T-helper 2 cell treated with Interferon-gamma antibody and Interleukin-4, amounts not matched to agents 5 μg/mL and 100 μg/mL, for 36 hours (primary cell): Measurements from ENCODE around the gene UBE2N.
"Not testable (repeated sequence)": the region's sequence is repeated elsewhere in the genome, so short reads cannot be mapped to it uniquely, and the experiment has no call there.

Source experiments
- DNase-seq: peaks from one replicate; pipeline ENCODE4 v3.0.0; 2021; ENCODE audit warnings: low spot score
- H3K27ac Mint-ChIP-seq: one replicate; pipeline ENCODE4 v1.8.0; 2021; ENCODE audit warnings: mild to moderate bottlenecking, mixed read lengths
- H3K27me3 Mint-ChIP-seq: one replicate; pipeline ENCODE4 v1.8.0; 2021; ENCODE audit warnings: low read depth, mixed read lengths
- H3K36me3 Mint-ChIP-seq: one replicate; pipeline ENCODE4 v1.8.0; 2021; ENCODE audit warnings: low read depth, mixed read lengths
- H3K4me1 Mint-ChIP-seq: one replicate; pipeline ENCODE4 v1.8.0; 2021; ENCODE audit warnings: low read depth, mixed read lengths
- H3K4me3 Mint-ChIP-seq: one replicate; pipeline ENCODE4 v1.8.0; 2022; ENCODE audit warnings: mild to moderate bottlenecking, moderate library complexity, mixed read lengths
- H3K9me3 Mint-ChIP-seq: one replicate; pipeline ENCODE4 v1.8.0; 2021; ENCODE audit warnings: mixed read lengths

UBE2N gene

GRCh38 chr12:93390549-93391297, 51.0 kb downstream of the UBE2N start:
- H3K4me1 Mint-ChIP-seq = peaks cover 10% of the 10 kb centered on the region
- H3K4me3 Mint-ChIP-seq = no peak overlapping the region
- H3K9me3 Mint-ChIP-seq = no peaks in the 10 kb centered on the region
- H3K27me3 Mint-ChIP-seq = no peaks in the 10 kb centered on the region
- no peak overlapping the region for H3K27ac Mint-ChIP-seq
- no peak for DNase-seq
- H3K36me3 Mint-ChIP-seq = peaks cover 26% of the 10 kb centered on the region

DNA sequence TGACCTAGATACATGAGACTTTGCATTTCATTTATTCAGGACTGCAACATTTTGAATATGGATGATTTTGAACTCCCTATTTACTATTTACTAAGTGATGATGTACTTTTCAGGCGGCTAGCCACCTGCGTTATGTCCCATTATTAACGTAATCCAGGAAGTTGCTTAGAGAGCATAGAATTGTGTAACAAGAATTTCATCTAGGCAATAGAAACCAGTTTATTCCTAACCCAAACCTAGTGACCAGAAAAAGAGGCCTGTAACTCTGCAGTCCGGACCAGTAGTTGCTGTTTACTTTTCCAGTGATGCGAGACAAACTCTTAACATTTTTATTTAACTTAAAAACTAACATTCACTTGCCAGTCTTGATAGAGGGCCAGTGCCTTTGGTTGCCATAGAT, 51.7 kb downstream of the UBE2N start:
- DNase-seq = no peak
- Mint-ChIP-seq H3K4me3 (no peak overlapping the region), H3K4me1 (peaks cover 15% of the 10 kb centered on the region), H3K27ac (no peak overlapping the region), H3K36me3 (peaks cover 31% of the 10 kb centered on the region), H3K9me3 (no peaks in the 10 kb centered on the region), H3K27me3 (no peaks in the 10 kb centered on the region)

- H3K36me3 Mint-ChIP-seq = peaks cover 32% of the 10 kb centered on the region
- peak; percentile 55 for DNase-seq
- no peaks in the 10 kb centered on the region for H3K27me3 Mint-ChIP-seq
- no peaks in the 10 kb centered on the region for H3K9me3 Mint-ChIP-seq
- H3K27ac Mint-ChIP-seq = peak overlapping the region; percentile 36
- H3K4me3 Mint-ChIP-seq = no peak overlapping the region
- peaks cover 18% of the 10 kb centered on the region for H3K4me1 Mint-ChIP-seq
Observed at GRCh38 chr12:93387780-93388179, 54.0 kb downstream of the UBE2N start.

- Mint-ChIP-seq H3K4me1 (peaks cover 37% of the 10 kb centered on the region), H3K4me3 (peak overlapping the region; percentile 98), H3K36me3 (peaks cover 22% of the 10 kb centered on the region)
- H3K27ac Mint-ChIP-seq, H3K27me3 Mint-ChIP-seq, H3K9me3 Mint-ChIP-seq, DNase-seq: not testable (repeated sequence)
Observed at GRCh38 chr12:93381976-93382437, 59.7 kb downstream of the UBE2N start.

- DNase-seq = no peak
- H3K4me1 Mint-ChIP-seq = peaks cover 42% of the 10 kb centered on the region
- peak overlapping the region; percentile 98 for H3K4me3 Mint-ChIP-seq
- peaks cover 18% of the 10 kb centered on the region for H3K36me3 Mint-ChIP-seq
- no peak overlapping the region for H3K27ac Mint-ChIP-seq
- H3K9me3 Mint-ChIP-seq = no peaks in the 10 kb centered on the region
- no peaks in the 10 kb centered on the region for H3K27me3 Mint-ChIP-seq
Observed at GRCh38 chr12:93381161-93381975, 60.4 kb downstream of the UBE2N start.

DNA sequence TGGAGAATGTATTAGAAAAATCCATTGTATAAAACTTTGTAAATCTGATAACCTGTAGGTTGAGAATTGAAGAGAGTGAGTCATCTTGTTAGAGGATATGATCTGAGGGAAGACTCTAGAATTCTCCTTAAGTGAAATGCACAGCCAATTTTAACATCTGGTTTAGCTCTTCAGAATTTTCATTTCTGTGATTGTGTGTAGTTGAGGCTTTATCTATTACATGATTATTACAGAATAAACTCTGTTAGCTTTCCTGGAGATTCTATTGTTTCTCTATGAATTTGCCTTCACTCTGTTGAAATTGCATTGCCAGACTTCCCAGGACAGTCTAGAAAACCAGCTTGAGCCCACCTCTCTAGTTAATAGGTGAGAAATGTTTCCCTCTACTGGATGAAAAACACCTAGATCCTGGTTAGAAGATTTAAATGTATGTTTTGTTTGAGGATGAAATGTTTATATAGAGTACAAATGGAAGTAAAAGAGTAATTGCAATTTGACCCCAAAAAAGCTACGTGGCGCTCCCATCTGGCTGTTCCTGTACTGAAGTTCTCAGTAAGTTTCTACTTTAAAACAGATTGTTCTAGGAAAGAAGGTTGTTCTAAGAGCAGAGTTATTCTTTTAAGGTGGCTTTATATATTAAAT, 61.1 kb downstream of the UBE2N start:
- H3K27ac Mint-ChIP-seq = peak overlapping the region; percentile 100
- H3K4me1 Mint-ChIP-seq = peaks cover 42% of the 10 kb centered on the region
- peaks cover 18% of the 10 kb centered on the region for H3K36me3 Mint-ChIP-seq
- H3K4me3 Mint-ChIP-seq = peak overlapping the region; percentile 98
- H3K27me3 Mint-ChIP-seq = no peaks in the 10 kb centered on the region
- DNase-seq = no peak
- no peaks in the 10 kb centered on the region for H3K9me3 Mint-ChIP-seq

- H3K27ac Mint-ChIP-seq = peak overlapping the region; percentile 100
- no peak for DNase-seq
- no peaks in the 10 kb centered on the region for H3K9me3 Mint-ChIP-seq
- peaks cover 36% of the 10 kb centered on the region for H3K4me1 Mint-ChIP-seq
- peaks cover 12% of the 10 kb centered on the region for H3K36me3 Mint-ChIP-seq
- no peaks in the 10 kb centered on the region for H3K27me3 Mint-ChIP-seq
- peak overlapping the region; percentile 98 for H3K4me3 Mint-ChIP-seq
Observed at GRCh38 chr12:93379981-93380361, 61.8 kb downstream of the UBE2N start.

GRCh38 chr12:93379326-93379980, 62.3 kb downstream of the UBE2N start:
- no peak for DNase-seq
- Mint-ChIP-seq H3K4me1 (peaks cover 35% of the 10 kb centered on the region), H3K9me3 (no peaks in the 10 kb centered on the region), H3K27ac (peak overlapping the region; percentile 100), H3K27me3 (no peaks in the 10 kb centered on the region), H3K36me3 (peaks cover 11% of the 10 kb centered on the region), H3K4me3 (peak overlapping the region; percentile 98)

DNA sequence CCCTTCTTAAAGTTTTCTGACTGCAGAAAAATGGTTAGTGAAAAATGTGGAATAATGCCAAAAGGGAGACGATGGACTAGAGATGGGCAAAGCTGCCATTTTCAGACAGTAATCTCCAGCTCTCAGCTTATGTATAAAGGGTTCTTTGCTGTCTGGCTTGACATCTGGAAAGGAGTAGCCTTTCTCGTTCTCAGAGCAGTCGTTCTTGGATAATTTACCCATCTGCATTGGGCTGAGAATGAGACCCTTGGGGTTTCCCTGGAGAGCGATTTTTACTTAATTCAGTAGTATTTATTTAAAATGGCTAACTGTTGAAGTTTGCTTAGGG, 62.8 kb downstream of the UBE2N start:
- peak overlapping the region; percentile 98 for H3K4me3 Mint-ChIP-seq
- H3K4me1 Mint-ChIP-seq = peaks cover 39% of the 10 kb centered on the region
- no peaks in the 10 kb centered on the region for H3K27me3 Mint-ChIP-seq
- DNase-seq = no peak
- H3K36me3 Mint-ChIP-seq = peaks cover 11% of the 10 kb centered on the region
- H3K27ac Mint-ChIP-seq = peak overlapping the region; percentile 100
- H3K9me3 Mint-ChIP-seq = no peaks in the 10 kb centered on the region

- not testable (repeated sequence) for H3K36me3 Mint-ChIP-seq, H3K27me3 Mint-ChIP-seq, H3K9me3 Mint-ChIP-seq
- DNase-seq = peak; percentile 55
- Mint-ChIP-seq H3K27ac (peak overlapping the region; percentile 100), H3K4me3 (peak overlapping the region; percentile 98), H3K4me1 (peaks cover 41% of the 10 kb centered on the region)
Observed at GRCh38 chr12:93378196-93378997, 63.4 kb downstream of the UBE2N start.

DNA sequence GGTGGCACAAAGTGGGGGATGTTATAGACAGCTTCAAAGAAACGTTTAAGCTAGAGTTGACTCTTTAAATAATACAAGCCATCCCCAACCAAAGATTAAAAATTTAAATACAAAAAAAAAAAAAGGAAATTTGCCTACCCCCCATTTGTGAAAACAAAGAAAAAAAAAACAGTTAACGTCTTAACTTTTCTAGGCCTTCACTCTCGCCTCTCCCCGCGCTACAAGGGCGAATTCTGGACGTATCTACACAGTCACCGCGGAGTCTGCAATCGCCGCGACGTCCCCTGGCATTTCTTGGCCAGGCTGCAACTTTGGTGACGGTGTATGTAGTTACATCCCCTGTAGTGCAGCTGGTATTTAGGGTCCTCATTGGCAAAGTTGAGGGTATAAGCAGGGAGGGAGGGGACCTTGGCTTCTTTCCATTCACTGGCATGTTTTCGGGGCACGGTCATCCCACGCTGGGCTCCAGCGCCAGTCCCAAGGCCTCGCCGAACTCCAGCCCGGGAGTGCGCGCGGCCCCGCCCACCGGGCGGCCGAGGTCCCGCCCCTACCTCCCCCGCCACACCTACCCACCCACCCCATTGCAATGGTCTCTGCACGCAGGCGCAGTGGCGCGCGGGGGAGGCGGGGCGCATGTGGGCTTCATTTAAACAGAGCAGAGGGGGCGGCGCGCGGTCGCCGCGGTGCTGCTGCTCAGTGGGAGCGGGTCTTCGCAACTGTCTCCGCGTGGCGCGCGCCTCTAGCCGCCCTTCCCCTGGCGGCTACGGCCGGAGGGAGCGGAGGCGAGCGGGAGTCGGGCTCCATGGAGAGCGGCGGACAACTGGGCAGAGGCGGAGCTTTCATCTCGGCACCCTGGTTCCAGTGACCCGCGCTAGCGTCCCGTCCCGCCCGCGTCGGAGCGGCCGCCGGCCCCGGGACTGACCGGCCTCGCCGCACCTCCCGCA, 64.2 kb downstream of the UBE2N start, which contains the start of gene NUDT4:
Gene NUDT4 (plus strand): TSS at position 674 of the 944 bp plus-strand sequence. CDS start 398 bp downstream, outside the sequence.
- peak within 1 kb of the TSS; percentile 98 for H3K4me3 Mint-ChIP-seq
- peaks cover 9% of the 10 kb centered on the region for H3K36me3 Mint-ChIP-seq
- peak; percentile 95 for DNase-seq
- no peaks in the 10 kb centered on the region for H3K27me3 Mint-ChIP-seq
- H3K27ac Mint-ChIP-seq = peak within 1 kb of the TSS; percentile 100
- no peaks in the 10 kb centered on the region for H3K9me3 Mint-ChIP-seq
- H3K4me1 Mint-ChIP-seq = peaks cover 41% of the 10 kb centered on the region
